Kidney epithelial cell (primary cell): ENCODE measurements around the gene ZNF804B. TPM values are rescaled to one million over a fixed set of nuclear protein-coding genes. Genes with fewer than 3 reads are reported as not detected.

Experiments
- DNase-seq: peaks from one replicate; pipeline ENCODE4 v3.0.0-alpha.2; 2010; ENCODE audit warnings: low read depth
- H3K27me3 ChIP-seq: 2 replicates; pipeline ENCODE4 v1.6.0; 2011; ENCODE audit warnings: low read length; ENCODE audit not compliant: control insufficient read depth, insufficient read depth
- H3K36me3 ChIP-seq: 2 replicates; pipeline ENCODE4 v1.5.1; 2011; ENCODE audit warnings: low read length; ENCODE audit not compliant: control insufficient read depth, insufficient read depth
- H3K4me3 ChIP-seq: 2 replicates; pipeline ENCODE4 v1.5.1; 2011; ENCODE audit warnings: low read depth, mild to moderate bottlenecking, control low read depth, low read length
- CTCF ChIP-seq: IDR thresholded peaks from 2 replicates; pipeline ENCODE4 v1.5.1; 2011; ENCODE audit warnings: mild to moderate bottlenecking, moderate library complexity, low read length, control low read depth, inconsistent platforms; ENCODE audit not compliant: insufficient read depth, poor library complexity, severe bottlenecking
- total RNA-seq: library from RNA; depleted of rRNA; stranded (reverse); fragments of >200 nt; gene quantifications from 2 replicates; pipeline ENCODE4 v1.2.3, GENCODE V29; 2015

The ZNF804B gene
- total RNA-seq, 1 donor from 2014 or later, result not detected

GRCh38 chr7:89017695-89018094, 258.2 kb downstream of the ZNF804B start:
- DNase-seq, result no peak
- Histone ChIP-seq H3K36me3 (no peaks in the 10 kb centered on the region), H3K4me3 (no peak overlapping the region), H3K27me3 (no peaks in the 10 kb centered on the region)
- no peak for TF ChIP-seq CTCF

- Histone ChIP-seq H3K4me3 (no peak overlapping the region), H3K36me3 (no peaks in the 10 kb centered on the region), H3K27me3 (no peaks in the 10 kb centered on the region)
- no peak for TF ChIP-seq CTCF
- no peak for DNase-seq
Measured at GRCh38 chr7:89021741-89022140, 262.2 kb downstream of the ZNF804B start.

GRCh38 chr7:89023206-89023605, 263.7 kb downstream of the ZNF804B start:
- no peak for DNase-seq
- TF ChIP-seq CTCF, result no peak
- H3K4me3 ChIP-seq, result no peak overlapping the region
- no peaks in the 10 kb centered on the region for H3K27me3 ChIP-seq
- no peaks in the 10 kb centered on the region for H3K36me3 ChIP-seq

- Histone ChIP-seq H3K36me3 (no peaks in the 10 kb centered on the region), H3K27me3 (no peaks in the 10 kb centered on the region), H3K4me3 (no peak overlapping the region)
- no peak for DNase-seq
- TF ChIP-seq CTCF, result no peak
Measured at GRCh38 chr7:89023877-89024276, 264.4 kb downstream of the ZNF804B start.

- H3K27me3 ChIP-seq, result no peaks in the 10 kb centered on the region
- no peak for DNase-seq
- no peaks in the 10 kb centered on the region for H3K36me3 ChIP-seq
- no peak for TF ChIP-seq CTCF
- H3K4me3 ChIP-seq, result no peak overlapping the region
Measured at GRCh38 chr7:89027781-89028180, 268.3 kb downstream of the ZNF804B start.

- TF ChIP-seq CTCF, result no peak
Measured at GRCh38 chr7:89028319-89028718, 268.8 kb downstream of the ZNF804B start.

More at GRCh38 chr7:89028319-89028718, 268.8 kb downstream of the ZNF804B start:
- no peak for DNase-seq
- no peaks in the 10 kb centered on the region for H3K27me3 ChIP-seq
- no peak overlapping the region for H3K4me3 ChIP-seq
- no peaks in the 10 kb centered on the region for H3K36me3 ChIP-seq
